ENCODE measurements around the gene TUBGCP5.
"Not testable (repeated sequence)": the region's sequence is repeated elsewhere in the genome, so short reads cannot be mapped to it uniquely, and the experiment has no call there.

DNA sequence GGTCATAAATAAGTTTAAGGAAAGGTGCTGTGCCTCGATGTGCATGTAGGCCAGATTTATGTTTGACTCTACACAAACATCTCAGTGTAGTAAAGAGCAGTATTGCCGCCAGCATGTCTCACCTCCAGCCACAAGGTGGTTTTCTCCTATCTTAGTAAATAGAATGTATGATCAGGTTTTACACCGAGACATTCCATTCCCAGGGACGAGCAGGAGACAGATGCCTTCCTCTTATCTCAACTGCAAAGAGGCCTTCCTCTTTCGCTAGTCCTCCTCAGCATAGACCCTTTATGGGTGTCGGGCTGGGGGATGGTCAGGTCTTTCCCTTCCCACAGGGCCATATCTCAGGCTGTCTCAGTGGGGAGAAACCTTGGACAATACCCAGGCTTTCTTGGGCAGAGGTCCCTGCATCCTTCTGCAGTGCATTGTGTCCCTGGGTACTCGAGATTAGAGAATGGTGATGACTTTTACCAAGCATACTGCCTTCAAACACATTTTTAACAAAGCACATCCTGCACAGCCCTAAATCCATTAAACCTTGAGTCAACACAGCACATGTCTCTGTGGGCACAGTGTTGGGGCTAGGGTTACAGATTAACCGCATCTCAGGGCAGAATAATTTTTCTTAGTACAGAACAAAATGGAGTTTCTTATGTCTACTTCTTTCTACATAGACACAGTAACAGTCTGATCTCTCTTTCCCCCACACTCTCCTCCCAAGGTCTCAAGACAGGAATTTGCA is 42.8 kb upstream of the TUBGCP5 start:
- TF ChIP-seq, protein P1, sequence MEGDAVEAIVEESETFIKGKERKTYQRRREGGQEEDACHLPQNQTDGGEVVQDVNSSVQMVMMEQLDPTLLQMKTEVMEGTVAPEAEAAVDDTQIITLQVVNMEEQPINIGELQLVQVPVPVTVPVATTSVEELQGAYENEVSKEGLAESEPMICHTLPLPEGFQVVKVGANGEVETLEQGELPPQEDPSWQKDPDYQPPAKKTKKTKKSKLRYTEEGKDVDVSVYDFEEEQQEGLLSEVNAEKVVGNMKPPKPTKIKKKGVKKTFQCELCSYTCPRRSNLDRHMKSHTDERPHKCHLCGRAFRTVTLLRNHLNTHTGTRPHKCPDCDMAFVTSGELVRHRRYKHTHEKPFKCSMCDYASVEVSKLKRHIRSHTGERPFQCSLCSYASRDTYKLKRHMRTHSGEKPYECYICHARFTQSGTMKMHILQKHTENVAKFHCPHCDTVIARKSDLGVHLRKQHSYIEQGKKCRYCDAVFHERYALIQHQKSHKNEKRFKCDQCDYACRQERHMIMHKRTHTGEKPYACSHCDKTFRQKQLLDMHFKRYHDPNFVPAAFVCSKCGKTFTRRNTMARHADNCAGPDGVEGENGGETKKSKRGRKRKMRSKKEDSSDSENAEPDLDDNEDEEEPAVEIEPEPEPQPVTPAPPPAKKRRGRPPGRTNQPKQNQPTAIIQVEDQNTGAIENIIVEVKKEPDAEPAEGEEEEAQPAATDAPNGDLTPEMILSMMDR (conservative IDR thresholded peaks at IDR 0.05; ENCODE audit: low read depth, low read length), result not testable (repeated sequence)
- TF ChIP-seq EZH2 (IDR thresholded peaks at IDR 0.05; ENCODE audit: borderline replicate concordance, low read depth, low read length, poor library complexity, severe bottlenecking), result not testable (repeated sequence)
